NB4 (cell line): Measurements from ENCODE around the gene SH3RF2.
"Not testable (repeated sequence)": the region's sequence is repeated elsewhere in the genome, so short reads cannot be mapped to it uniquely, and the experiment has no call there.

Source experiments
- DNase-seq: peaks from one replicate; pipeline ENCODE4 v3.0.0; 2010; ENCODE audit warnings: low read depth
- H3K4me3 ChIP-seq: one replicate; pipeline ENCODE4 v1.5.1; 2011; ENCODE audit warnings: mild to moderate bottlenecking, low read depth, low read length, moderate library complexity
- CTCF ChIP-seq: IDR thresholded peaks from one replicate; pipeline ENCODE4 v1.5.1; 2012; ENCODE audit warnings: low read depth, low read length
- MYC ChIP-seq: IDR thresholded peaks from 2 replicates; pipeline ENCODE4 v1.6.1; 2011; ENCODE audit warnings: low read depth, low read length
- POLR2A ChIP-seq: IDR thresholded peaks from 2 replicates; pipeline ENCODE4 v1.6.1; 2011; ENCODE audit warnings: mild to moderate bottlenecking; ENCODE audit not compliant: insufficient read length; ENCODE audit errors: extremely low read depth
- TF ChIP-seq, protein P1 (sequence below): IDR thresholded peaks from 2 replicates; pipeline ENCODE4 v1.6.1; 2011; ENCODE audit warnings: low read depth, low read length

Gene SH3RF2

GRCh38 chr5:145948921-145949320 lies 12.5 kb downstream of the SH3RF2 start:
- H3K4me3 ChIP-seq = no peak overlapping the region
- TF ChIP-seq CTCF (no peak), POLR2A (no peak), MYC (no peak)
- TF ChIP-seq, protein P1, sequence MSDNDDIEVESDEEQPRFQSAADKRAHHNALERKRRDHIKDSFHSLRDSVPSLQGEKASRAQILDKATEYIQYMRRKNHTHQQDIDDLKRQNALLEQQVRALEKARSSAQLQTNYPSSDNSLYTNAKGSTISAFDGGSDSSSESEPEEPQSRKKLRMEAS = no peak
- DNase-seq = no peak

GRCh38 chr5:145949474-145949873 lies 13.1 kb downstream of the SH3RF2 start:
- no peak for DNase-seq
- H3K4me3 ChIP-seq = no peak overlapping the region
- TF ChIP-seq MYC (no peak), POLR2A (no peak), CTCF (no peak)
- TF ChIP-seq, protein P1 = no peak

GRCh38 chr5:145951071-145951470 lies 14.7 kb downstream of the SH3RF2 start:
- no peak for DNase-seq
- H3K4me3 ChIP-seq = no peak overlapping the region
- TF ChIP-seq CTCF (no peak), POLR2A (no peak), MYC (no peak)
- TF ChIP-seq, protein P1 = no peak

GRCh38 chr5:145953202-145953601 lies 16.8 kb downstream of the SH3RF2 start:
- no peak overlapping the region for H3K4me3 ChIP-seq
- no peak for DNase-seq

DNA sequence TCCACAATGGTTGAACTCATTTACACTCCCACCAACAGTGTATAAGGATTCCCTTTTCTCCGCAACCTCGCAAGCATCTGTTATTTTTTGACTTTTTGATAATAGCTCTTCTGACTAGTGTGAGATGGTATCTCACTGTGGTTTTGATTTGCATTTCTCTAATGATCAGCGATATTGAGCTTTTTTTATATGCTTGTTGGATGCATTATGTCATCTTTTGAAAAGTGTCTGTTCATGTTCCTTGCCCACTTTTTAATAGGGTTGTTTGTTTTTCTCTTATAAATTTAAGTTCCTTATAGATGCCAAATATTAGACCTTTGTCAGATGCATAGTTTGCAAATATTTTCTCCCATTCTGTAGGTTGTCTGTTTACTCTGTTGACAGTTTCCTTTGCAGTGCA lies 17.8 kb downstream of the SH3RF2 start:
- not testable (repeated sequence) for H3K4me3 ChIP-seq, DNase-seq

More at GRCh38 chr5:145953202-145953601, 16.8 kb downstream of the SH3RF2 start:
- TF ChIP-seq, protein P1 = no peak
- TF ChIP-seq CTCF (no peak), MYC (no peak), POLR2A (no peak)

DNA sequence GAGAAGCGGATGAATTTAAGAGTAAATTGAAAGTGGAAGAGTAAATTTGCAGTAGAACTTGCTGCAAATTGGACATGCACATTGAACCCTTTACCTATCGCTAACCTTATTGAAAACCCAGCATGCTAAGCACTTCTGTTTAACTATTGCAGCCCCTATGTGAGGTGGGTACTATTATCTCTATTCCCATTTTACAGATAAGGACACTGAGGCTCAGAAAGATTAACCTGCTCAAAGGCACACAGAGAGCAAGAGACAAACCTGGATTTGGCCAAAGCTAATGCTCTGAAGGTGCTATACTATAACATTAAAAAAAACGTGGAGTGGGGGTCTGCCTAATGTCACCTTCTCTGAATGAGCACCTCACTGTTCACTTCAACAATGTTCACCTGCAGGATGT lies 21.0 kb downstream of the SH3RF2 start:
- TF ChIP-seq, protein P1 = no peak
- TF ChIP-seq POLR2A (no peak), CTCF (no peak), MYC (no peak)
- no peak for DNase-seq
- H3K4me3 ChIP-seq = no peak overlapping the region
